Smooth muscle cell (in vitro differentiated cells): Measurements from ENCODE around the gene EDARADD. TPM values are rescaled to one million over a fixed set of nuclear protein-coding genes. Genes with fewer than 3 reads are reported as not detected.

Source experiments
- DNase-seq: peaks from one replicate; lab custom pipeline; 2025; ENCODE audit not compliant: unreplicated experiment; lab: John Stamatoyannopoulos, UW
- H2AFZ ChIP-seq: fragments of 200-600 bp; sonication (generic); 2 replicates; pipeline ENCODE4 v1.6.0; 2016; ENCODE audit warnings: antibody characterized with exemption, low read depth, mild to moderate bottlenecking
- H3F3A ChIP-seq: fragments of 200-600 bp; sonication (generic); 2 replicates; pipeline ENCODE4 v1.6.0; 2017; ENCODE audit warnings: antibody characterized with exemption, low read depth
- H3K27ac ChIP-seq: fragments of 200-600 bp; sonication (generic); 2 replicates; pipeline ENCODE4 v1.5.1; 2016; ENCODE audit warnings: low read depth, mild to moderate bottlenecking
- H3K27me3 ChIP-seq: fragments of 200-600 bp; sonication (generic); 2 replicates; pipeline ENCODE4 v1.6.1; 2016; ENCODE audit warnings: low read depth, mild to moderate bottlenecking
- H3K36me3 ChIP-seq: fragments of 200-600 bp; sonication (generic); 2 replicates; pipeline ENCODE4 v1.5.1; 2016; ENCODE audit warnings: low read depth
- H3K4me1 ChIP-seq: fragments of 200-600 bp; sonication (generic); 2 replicates; pipeline ENCODE4 v1.5.1; 2016; ENCODE audit warnings: low read depth
- H3K4me2 ChIP-seq: fragments of 200-600 bp; sonication (generic); 2 replicates; pipeline ENCODE4 v1.6.0; 2016; ENCODE audit warnings: mild to moderate bottlenecking
- H3K4me3 ChIP-seq: fragments of 200-600 bp; sonication (generic); 2 replicates; pipeline ENCODE4 v1.5.1; 2016; ENCODE audit warnings: mild to moderate bottlenecking
- H3K79me2 ChIP-seq: fragments of 200-600 bp; sonication (generic); 2 replicates; pipeline ENCODE4 v1.6.0; 2016; ENCODE audit warnings: low read depth, mild to moderate bottlenecking
- H3K9ac ChIP-seq: fragments of 200-600 bp; sonication (generic); 2 replicates; pipeline ENCODE4 v1.6.0; 2016; ENCODE audit warnings: low read depth
- H3K9me3 ChIP-seq: fragments of 200-600 bp; sonication (generic); replicated peaks from 2 replicates; pipeline ENCODE4 v1.5.1; 2016; ENCODE audit warnings: low read depth
- H4K20me1 ChIP-seq: fragments of 200-600 bp; sonication (generic); 2 replicates; pipeline ENCODE4 v1.6.0; 2016; ENCODE audit warnings: low read depth
- CTCF ChIP-seq: fragments of 200-600 bp; sonication (generic); IDR thresholded peaks from 2 replicates; pipeline ENCODE4 v1.5.1; 2017; ENCODE audit warnings: borderline replicate concordance, mild to moderate bottlenecking, antibody characterized with exemption; ENCODE audit not compliant: insufficient read depth, poor library complexity, severe bottlenecking
- WGBS: methylation state at CpG from one replicate; pipeline ENCODE4 v1.1.7; 2016; ENCODE audit warnings: low lambda C conversion rate; 5-methylcytosine and 5-hydroxymethylcytosine counted together
- polyA plus RNA-seq: library from polyadenylated mRNA; unstranded; fragments of >200 nt; fragmentation: Nextera tagmentation; extraction: Ambion mirVana; gene quantifications from 2 replicates; pipeline ENCODE4 v1.2.1, GENCODE V29; 2016
- total RNA-seq: library from RNA; depleted of rRNA; stranded (reverse); fragments of >200 nt; gene quantifications from 2 replicates; pipeline ENCODE4 v1.2.3, GENCODE V29; 2014

The EDARADD gene
- total and polyA plus RNA-seq, 2 experiments from 2014 or later = 5.8 to 7.7 TPM

DNA sequence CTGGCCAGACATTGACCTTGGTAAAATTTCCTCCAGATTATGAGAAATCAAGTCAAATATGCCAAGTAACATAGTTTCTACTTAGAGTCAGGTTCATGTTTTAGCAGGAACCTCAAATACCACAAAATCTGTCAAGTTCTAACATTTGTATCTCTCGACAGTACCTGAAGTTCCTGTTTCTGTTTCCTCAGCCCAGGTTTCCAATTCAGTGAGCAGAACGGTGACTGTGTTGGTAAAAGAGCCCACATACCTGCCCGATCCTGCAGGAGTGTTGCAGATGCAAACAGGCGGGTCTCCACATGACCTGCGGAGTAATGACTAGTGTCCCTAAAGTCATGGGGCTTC is 71.8 kb downstream of the EDARADD start:
- no peak overlapping the region for H3K27ac ChIP-seq
- no peaks in the 10 kb centered on the region for H3K36me3 ChIP-seq
- TF ChIP-seq CTCF = no peak
- no peaks in the 10 kb centered on the region for H3K4me1 ChIP-seq
- H3K4me3 ChIP-seq = no peak overlapping the region
- H3F3A ChIP-seq = no peaks in the 10 kb centered on the region
- no peak for DNase-seq
- H3K9ac ChIP-seq = no peak overlapping the region
- H3K27me3 ChIP-seq = no peaks in the 10 kb centered on the region
- WGBS = 85% methylated on average over 5 of the region's 5 CpGs
- no peaks in the 10 kb centered on the region for H3K79me2 ChIP-seq
- H4K20me1 ChIP-seq = no peaks in the 10 kb centered on the region
- no peak overlapping the region for H3K4me2 ChIP-seq
- no peaks in the 10 kb centered on the region for H3K9me3 ChIP-seq
- H2AFZ ChIP-seq = no peak overlapping the region

DNA sequence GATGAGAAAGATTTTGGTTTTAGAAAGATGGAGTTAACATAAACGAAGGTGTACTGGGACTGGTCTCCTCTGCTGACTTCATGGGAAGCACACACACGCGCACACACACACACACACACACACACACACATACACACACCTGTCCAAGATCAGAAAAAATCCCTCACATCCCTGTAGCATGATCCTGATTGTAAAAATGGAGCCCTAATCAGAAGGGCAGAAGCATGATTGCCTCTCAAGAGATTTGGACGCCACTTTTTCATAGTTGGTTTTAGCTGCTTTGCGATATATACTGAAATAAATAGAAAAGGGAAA is 73.2 kb downstream of the EDARADD start:
- Histone ChIP-seq H3K4me2 (no peak overlapping the region), H3K27me3 (no peaks in the 10 kb centered on the region), H4K20me1 (no peaks in the 10 kb centered on the region), H3K36me3 (no peaks in the 10 kb centered on the region), H2AFZ (no peak overlapping the region), H3F3A (no peaks in the 10 kb centered on the region), H3K9me3 (no peaks in the 10 kb centered on the region), H3K4me3 (no peak overlapping the region), H3K27ac (no peak overlapping the region), H3K9ac (no peak overlapping the region), H3K4me1 (no peaks in the 10 kb centered on the region), H3K79me2 (no peaks in the 10 kb centered on the region)
- TF ChIP-seq CTCF = no peak
- DNase-seq = no peak
- 72% methylated on average over 5 of the region's 5 CpGs for WGBS

GRCh38 chr1:236468625-236469024 is 74.5 kb downstream of the EDARADD start:
- Histone ChIP-seq H3K4me2 (no peak overlapping the region), H3K9me3 (no peaks in the 10 kb centered on the region), H2AFZ (no peak overlapping the region), H3K27ac (no peak overlapping the region), H4K20me1 (no peaks in the 10 kb centered on the region), H3K9ac (no peak overlapping the region), H3K4me1 (no peaks in the 10 kb centered on the region), H3K79me2 (no peaks in the 10 kb centered on the region), H3K27me3 (no peaks in the 10 kb centered on the region), H3F3A (no peaks in the 10 kb centered on the region), H3K4me3 (no peak overlapping the region), H3K36me3 (no peaks in the 10 kb centered on the region)
- no peak for TF ChIP-seq CTCF
- 90% methylated on average over 4 of the region's 4 CpGs for WGBS
- DNase-seq = no peak

DNA sequence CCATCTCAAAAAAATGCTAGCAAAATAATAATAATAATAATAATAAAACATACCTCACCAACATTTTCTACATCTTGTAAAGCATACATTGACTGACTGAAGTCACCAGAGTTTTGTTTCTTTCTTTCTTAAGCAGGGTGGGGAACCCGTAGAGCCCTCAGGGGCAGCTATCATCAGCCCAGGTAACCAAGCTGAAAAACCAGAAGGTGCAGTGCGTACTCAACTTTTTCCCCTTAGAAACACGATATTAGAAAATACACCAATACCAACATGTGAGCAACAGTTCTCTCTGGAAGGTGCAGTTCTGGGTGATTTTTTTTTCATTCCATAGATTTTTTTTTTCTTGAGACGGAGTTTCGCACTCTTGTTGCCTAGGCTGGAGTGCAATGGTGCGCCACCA is 75.4 kb downstream of the EDARADD start:
- H3F3A ChIP-seq = no peaks in the 10 kb centered on the region
- H3K4me2 ChIP-seq = no peak overlapping the region
- no peaks in the 10 kb centered on the region for H3K36me3 ChIP-seq
- H3K27ac ChIP-seq = no peak overlapping the region
- H3K4me3 ChIP-seq = no peak overlapping the region
- DNase-seq = no peak
- TF ChIP-seq CTCF = no peak
- H3K9me3 ChIP-seq = no peaks in the 10 kb centered on the region
- H2AFZ ChIP-seq = no peak overlapping the region
- H4K20me1 ChIP-seq = no peaks in the 10 kb centered on the region
- no peak overlapping the region for H3K9ac ChIP-seq
- no peaks in the 10 kb centered on the region for H3K27me3 ChIP-seq
- H3K79me2 ChIP-seq = no peaks in the 10 kb centered on the region
- 93% methylated on average over 6 of the region's 6 CpGs for WGBS
- no peaks in the 10 kb centered on the region for H3K4me1 ChIP-seq
